Activated CD4-positive, alpha-beta T cell treated with anti-CD3 and anti-CD28 coated beads, Interleukin-2, amount 50 U/mL, for 48 hours (primary cell): ENCODE measurements around the gene PLPP4.

Source experiments
- DNase-seq, 2 experiments: peaks; one replicate each; pipeline ENCODE4 v3.0.0-alpha.2; 2020

Gene PLPP4

GRCh38 chr10:120457431-120458172, 575 bp downstream of the PLPP4 start:
- no peak for DNase-seq

- no peak for DNase-seq
Observed at GRCh38 chr10:120458432-120458831, 1.4 kb downstream of the PLPP4 start.

- no peak for DNase-seq
Observed at GRCh38 chr10:120459185-120459584, 2.2 kb downstream of the PLPP4 start.

- no peak for DNase-seq
Observed at GRCh38 chr10:120460186-120460585, 3.2 kb downstream of the PLPP4 start.

- DNase-seq = no peak
Observed at GRCh38 chr10:120460776-120461175, 3.7 kb downstream of the PLPP4 start.

- DNase-seq = no peak
Observed at GRCh38 chr10:120462018-120462682, 5.1 kb downstream of the PLPP4 start.

GRCh38 chr10:120465138-120465537, 8.1 kb downstream of the PLPP4 start:
- DNase-seq = no peak

- no peak for DNase-seq
Observed at GRCh38 chr10:120466006-120466405, 9.0 kb downstream of the PLPP4 start.

- DNase-seq = no peak
Observed at GRCh38 chr10:120473593-120473992, 16.6 kb downstream of the PLPP4 start.

GRCh38 chr10:120474956-120475355, 17.9 kb downstream of the PLPP4 start:
- DNase-seq = no peak

GRCh38 chr10:120475844-120476791, 19.1 kb downstream of the PLPP4 start:
- no peak for DNase-seq

- DNase-seq = no peak
Observed at GRCh38 chr10:120477021-120477742, 20.2 kb downstream of the PLPP4 start.

- DNase-seq = no peak
Observed at GRCh38 chr10:120477743-120478141, 20.7 kb downstream of the PLPP4 start.

GRCh38 chr10:120478386-120478785, 21.4 kb downstream of the PLPP4 start:
- DNase-seq = no peak

- no peak for DNase-seq
Observed at GRCh38 chr10:120479506-120479905, 22.5 kb downstream of the PLPP4 start.

- no peak for DNase-seq
Observed at GRCh38 chr10:120480065-120480600, 23.1 kb downstream of the PLPP4 start.

GRCh38 chr10:120480848-120481247, 23.8 kb downstream of the PLPP4 start:
- no peak for DNase-seq

GRCh38 chr10:120483006-120483405, 26.0 kb downstream of the PLPP4 start:
- DNase-seq = no peak

- DNase-seq = no peak
Observed at GRCh38 chr10:120483651-120484301, 26.7 kb downstream of the PLPP4 start.

- DNase-seq = no peak
Observed at GRCh38 chr10:120485946-120486345, 28.9 kb downstream of the PLPP4 start.

- no peak for DNase-seq
Observed at GRCh38 chr10:120486671-120487205, 29.7 kb downstream of the PLPP4 start.

GRCh38 chr10:120490288-120490687, 33.3 kb downstream of the PLPP4 start:
- DNase-seq = no peak
